Measurements from ENCODE around the gene GABRP.
A peak's percentile ranks its signal among the peaks of the same experiment; 100 is the strongest.
"Not testable (repeated sequence)": the region's sequence is repeated elsewhere in the genome, so short reads cannot be mapped to it uniquely, and the experiment has no call there.

Gene GABRP, protein sequence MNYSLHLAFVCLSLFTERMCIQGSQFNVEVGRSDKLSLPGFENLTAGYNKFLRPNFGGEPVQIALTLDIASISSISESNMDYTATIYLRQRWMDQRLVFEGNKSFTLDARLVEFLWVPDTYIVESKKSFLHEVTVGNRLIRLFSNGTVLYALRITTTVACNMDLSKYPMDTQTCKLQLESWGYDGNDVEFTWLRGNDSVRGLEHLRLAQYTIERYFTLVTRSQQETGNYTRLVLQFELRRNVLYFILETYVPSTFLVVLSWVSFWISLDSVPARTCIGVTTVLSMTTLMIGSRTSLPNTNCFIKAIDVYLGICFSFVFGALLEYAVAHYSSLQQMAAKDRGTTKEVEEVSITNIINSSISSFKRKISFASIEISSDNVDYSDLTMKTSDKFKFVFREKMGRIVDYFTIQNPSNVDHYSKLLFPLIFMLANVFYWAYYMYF

DNA sequence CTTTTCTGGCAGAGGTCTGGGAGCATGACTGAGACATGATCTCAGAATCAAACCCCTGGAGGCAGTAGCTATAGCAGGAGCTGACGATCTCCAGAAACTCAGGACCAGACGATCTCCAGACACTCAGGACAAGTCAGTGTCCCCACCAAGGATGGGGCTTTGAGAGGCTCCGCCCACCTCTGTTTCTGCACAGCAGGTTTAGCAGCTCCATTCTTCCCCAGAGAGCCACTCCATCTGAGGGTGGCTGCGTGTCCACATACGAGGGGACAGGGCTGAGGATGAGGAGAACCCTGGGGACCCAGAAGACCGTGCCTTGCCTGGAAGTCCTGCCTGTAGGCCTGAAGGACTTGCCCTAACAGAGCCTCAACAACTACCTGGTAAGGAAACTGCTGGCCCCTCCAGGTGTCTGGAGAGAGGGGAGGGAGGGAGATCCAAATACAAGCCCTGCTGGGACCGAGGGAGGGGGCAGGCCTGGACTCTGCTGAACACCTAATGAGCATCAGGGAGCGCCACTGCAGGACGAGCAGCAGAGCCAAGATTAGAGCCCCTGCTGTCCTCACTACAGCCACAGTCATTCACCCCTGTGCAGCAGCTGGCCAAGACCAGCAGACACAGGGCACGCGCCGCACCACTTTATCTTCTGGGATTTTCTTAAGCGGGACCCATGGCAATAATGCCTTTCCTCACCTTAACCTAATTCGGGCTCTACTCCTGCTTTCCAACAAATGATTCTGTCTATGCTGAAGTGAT lies at the start of gene GABRP:
TSS of gene GABRP (plus strand) at position 228 of the 750 bp plus-strand sequence. CDS start 4,891 bp downstream, outside the sequence.
- DNase-seq, result no peak

DNA sequence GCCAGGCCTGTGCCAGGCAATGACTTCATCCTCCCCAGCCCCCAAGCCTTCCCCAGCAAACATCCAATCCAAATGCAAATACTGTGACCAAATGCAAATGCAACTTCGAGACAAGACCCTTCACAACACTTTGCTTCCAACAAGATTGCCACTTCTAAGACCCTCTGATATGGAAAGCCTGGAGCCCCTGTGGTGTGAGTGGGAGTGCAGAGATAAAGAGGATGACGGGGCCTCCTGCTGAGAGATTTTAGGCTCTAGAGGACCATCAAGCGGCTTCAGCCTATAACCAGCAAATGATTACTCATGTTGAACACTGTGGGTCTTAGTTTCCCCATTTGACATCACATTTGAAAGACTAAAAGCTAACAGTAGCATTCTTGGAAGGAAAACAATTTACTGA lies 46.6 kb upstream of the GABRP start:
- no peak for DNase-seq

DNA sequence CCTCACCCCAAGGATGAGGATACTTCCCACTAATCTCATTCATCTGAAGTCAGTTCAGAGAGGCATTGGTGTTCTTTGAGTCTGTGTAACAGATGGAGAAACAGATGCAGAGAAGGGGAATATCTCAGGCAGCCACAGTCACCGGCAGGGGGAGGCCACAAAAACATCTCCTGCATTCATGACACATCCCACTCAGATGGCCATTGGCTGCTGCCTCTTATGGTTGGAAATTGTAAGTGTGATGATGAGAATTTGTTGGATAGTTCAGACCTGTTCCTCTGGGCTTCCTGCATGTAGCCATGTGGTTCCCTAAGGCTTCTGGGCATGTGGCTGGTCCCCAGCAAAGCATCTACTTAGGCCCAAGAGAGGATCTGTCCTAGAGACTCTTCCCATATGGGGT lies 45.9 kb upstream of the GABRP start:
- no peak for DNase-seq

DNA sequence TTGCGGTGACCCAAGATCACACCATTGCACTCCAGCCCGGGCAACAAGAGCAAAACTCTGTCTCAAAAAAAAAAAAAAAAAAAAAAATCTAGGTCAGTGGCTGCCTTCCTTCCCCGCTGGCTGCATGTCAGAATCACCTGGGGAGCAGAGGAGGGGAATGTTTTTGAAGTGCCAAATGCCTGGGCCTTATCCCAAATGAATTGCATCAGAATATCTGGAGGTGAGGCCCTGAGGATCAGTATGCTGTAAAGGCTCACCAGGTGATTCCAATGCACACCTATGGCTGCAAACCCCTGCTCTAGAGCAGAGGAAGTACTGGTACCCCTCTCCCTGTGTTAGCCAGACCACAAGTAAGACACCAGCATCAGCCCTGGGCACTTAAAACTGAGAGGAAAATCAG lies 44.7 kb upstream of the GABRP start:
- DNase-seq, result no peak

DNA sequence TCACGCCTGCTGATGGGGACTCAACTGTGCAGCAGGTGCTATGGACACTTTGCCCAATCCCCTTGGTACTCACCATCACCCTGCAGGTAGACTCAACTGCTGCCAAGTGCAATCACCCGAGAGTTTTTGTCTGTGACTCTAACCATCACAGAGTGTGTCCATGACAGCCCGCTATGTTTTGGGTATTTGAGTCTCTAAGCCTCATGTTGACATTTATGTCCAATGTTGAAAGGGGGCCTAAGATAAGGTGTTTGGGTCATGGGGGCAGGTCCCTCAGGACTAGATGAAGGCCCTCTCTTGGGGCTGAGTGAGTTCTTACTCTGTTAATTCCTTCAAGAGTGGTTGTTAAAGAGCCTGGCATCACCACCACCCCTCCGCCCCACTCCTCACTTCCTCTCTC lies 44.1 kb upstream of the GABRP start:
- DNase-seq, result no peak

DNA sequence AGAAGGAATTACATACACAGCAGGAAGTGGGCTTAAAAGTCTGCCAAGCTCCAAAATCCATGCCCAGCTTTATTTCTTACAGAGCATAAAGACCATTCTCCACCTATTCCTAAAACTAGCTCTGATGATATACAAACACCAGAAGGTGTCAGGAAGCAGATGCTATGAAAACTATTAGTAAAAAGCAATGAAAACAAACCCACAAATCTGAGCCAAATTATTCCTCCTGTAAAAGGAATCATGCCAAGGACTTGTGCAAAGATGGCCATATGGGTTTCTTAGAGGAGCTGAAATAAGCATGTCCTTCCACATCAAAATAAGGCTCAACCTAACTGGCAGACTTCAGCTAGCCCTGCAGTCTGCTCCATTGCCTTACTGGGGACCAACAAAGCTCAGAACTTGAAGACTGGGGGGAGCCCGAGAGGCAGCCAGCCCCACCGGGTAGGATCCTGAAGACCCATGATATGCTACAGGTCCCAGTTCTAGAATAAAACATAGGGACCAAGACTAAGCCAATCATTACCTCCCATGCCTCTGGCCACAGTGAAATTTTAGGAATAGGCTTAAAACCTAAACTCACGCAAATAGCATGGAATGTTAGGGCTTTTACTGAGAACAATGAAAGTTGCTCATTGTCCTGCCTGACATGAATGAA lies 42.8 kb upstream of the GABRP start:
- no peak for DNase-seq

DNA sequence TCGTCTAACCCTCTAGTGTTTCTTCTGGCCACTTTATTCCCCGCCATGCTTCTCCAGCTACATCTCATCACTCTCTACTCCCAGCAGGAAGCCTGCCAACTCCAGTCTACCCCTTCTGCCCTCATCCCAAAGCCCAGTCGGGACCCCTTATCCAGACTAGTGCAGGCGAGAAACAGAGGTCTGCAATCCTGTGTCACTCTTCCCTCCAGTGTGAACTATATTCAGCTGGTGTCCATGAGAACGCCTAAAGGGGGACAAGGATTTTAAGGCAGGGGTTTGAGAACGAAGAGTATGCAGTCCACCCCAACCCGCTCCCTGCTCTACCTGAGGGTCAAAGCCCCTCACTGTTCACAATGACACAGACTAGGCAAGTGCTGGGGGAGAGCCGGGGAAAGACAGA lies 41.7 kb upstream of the GABRP start:
- no peak for DNase-seq

DNA sequence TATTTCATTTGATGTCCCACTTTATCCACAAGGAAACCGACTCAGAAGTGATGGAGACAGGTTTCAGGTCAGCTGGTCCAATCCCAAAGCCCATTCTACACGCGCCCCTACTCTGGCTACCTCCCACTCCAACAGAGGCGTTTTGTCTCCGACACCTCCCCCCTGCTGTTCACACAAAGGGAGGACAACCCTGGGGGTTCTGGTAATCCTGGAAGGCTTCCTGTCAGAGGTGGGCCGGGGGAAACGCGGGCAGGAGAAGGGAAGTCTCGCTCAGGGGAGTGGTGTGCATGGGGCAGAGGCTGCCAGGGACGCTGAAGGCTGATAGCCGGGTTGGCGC lies 39.7 kb upstream of the GABRP start:
- no peak for DNase-seq

DNA sequence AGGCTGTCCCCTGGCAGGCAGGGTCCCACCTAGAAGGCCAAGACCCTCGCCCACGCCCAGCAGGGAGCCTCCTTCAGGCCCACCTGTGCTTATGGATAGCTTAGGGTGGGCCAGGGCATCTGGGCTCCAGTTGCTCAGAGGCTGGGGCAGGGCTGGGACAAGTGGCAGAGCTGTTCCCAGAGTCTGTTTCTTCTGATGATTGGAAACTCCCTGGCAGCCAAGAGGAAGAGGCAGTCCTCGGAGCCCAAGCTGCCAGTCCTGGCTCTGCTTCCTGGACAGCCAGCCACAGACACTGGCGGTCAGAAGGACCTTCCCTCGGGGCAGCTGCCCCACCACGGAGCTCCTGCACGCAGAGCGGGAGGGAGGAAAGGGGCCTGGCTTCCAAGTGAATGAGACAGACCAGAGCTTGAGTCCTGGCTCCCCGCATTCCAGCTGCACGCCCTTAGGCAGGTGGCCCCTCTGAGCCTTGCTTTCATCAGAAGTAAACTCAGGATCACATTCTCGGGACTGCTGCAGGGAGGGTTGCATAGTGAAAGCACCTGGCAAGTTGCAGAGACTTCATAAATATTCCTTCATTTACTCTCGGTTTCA lies 37.9 kb upstream of the GABRP start:
- peak; percentile 62 for DNase-seq

DNA sequence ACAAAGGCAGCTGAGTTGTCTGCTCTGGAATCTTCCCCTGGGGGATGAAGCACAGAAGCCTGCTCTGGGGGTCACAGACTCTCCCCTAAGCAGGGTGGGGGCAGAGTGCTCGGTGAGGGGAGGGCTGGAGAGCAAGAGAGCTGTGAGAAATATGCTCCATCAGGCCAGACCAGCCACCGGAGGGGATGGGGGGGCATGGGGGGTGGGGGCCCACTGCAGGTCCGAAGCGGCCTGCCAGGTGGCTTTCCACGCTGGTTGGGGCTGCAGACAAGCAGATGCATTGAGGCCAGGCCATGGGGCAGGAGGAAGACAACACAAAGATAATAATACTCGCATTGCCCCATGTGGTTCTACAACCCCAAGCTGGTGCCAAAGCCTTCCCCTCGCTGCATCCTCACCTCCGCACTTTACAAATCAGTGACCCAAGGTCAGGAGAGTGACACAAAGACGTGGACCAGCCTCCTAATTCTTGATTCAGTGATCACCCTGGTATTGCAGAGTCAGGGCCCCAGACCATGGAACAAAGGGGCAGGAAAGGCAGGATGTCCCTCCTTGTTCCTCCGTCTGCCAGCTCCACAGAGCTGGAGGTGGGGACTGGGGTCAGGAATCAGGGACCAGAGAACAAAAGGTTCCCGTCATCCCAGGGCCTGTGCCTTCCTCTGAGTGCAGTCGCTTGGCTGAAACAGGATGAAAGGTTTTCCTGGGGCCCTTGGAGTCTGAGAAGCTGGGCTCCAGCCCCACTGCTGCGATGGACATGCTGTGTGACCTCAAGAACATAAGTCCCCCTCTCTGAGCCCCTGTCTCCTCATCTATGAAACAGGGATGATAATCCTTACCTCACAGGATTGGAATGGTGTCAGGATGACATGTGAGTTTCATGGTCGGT lies 37.2 kb upstream of the GABRP start:
- peak; percentile 47 for DNase-seq

DNA sequence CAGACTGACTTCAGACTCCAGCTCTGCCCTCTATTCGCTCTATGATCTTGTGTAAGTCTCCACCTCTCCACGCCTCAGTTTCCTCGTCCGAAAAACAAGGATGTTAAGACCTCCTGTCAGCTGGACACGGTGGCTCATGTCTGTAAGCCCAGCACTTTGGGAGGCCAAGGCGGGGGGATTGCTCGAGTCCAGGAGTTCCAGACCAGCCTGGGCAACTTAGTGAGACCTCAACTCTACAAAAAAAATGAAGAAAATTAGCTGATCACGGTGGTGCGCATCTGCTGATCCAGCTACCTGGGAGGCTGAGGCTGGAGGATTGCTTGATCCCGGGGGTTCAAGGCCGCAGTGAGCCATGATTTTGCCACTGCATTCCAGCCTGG lies 36.6 kb upstream of the GABRP start:
- no peak for DNase-seq

DNA sequence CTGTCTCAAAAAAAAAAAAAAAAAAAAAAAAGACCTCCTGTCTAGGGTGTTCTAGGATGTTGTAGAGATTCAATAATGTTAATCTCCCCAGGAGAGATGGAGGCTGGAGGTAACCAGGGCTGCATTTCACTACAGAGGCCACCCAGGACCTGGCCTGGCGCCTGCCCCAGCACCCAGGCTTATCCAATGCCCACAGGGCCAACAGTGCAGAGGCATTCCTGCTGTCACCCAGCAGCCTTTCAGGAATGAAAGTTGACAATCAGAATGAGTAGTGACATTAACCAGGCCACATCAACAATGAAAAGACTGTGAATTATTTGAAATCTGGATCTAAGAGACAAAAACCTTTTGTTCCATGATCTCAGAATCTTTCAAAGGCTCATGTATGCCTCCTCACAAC lies 36.2 kb upstream of the GABRP start:
- DNase-seq, result no peak

DNA sequence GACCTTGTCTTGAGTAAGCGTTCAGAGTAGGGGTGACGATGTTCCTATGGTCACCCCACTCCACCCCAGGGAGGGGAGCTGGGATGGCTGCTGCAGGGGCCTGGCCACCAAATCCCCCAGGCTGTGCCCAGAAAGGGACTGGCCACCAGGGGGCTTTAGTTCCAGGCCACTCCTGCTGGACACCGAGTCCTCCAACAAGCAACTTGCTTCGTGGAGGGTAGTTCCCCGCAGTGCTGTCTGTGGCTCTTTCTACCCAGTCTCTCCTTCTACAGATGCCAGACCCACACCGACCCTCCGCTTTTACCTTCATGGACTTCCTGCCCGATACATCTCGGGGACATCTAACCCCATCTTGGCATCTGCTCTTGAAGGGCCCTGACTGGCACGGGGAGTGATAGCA lies 35.7 kb upstream of the GABRP start:
- no peak for DNase-seq

DNA sequence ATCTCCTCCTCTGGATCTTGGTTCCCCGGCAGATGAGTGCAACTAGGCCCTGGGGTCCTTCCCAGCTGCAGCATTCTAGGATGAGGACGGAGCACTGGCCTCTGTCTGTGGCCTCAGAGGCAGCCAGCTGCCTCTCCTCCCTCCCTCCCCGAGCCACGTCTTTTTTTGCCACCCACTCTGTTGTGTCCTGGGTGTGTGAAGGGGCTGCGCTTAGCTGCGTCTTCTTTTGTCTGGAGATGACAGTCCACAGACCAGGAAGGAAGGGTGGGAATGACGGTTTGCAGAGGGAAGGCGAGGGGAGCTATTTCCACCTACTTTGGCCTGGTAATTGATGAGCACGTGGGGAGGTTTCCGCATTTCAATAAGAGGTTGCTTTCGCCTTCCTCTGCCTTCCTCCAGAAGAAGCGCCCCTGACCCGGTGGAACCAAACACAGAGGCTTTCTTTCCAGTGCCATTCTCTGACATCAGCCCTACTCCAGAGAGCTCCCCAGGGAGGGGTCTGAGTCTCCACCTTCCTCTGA lies 34.5 kb upstream of the GABRP start:
- DNase-seq, result no peak

DNA sequence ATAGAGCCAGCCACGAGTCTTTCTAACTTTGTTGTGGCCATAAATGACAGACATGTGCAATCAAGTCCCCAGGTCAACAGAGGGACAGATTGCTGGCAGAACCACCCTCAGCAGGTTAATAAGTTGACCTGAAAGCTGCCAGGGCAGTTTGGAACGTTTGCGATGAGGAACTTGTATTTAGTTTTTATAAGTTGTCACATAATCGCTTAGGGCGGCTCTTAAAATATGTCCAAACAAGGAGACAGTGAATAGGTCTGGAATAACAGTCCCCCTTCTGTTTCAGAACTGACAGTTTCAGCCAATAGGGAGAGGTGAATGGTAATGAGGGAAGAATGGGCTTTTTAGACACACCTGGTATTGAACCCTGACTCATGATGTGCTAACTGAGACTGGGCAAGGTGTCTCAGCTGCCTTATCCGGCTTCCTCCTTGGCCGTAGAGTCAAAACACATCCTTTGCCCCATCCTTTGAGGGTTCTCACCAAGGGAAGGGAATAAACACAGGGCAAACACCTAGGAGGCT lies 33.6 kb upstream of the GABRP start:
- DNase-seq, result no peak

DNA sequence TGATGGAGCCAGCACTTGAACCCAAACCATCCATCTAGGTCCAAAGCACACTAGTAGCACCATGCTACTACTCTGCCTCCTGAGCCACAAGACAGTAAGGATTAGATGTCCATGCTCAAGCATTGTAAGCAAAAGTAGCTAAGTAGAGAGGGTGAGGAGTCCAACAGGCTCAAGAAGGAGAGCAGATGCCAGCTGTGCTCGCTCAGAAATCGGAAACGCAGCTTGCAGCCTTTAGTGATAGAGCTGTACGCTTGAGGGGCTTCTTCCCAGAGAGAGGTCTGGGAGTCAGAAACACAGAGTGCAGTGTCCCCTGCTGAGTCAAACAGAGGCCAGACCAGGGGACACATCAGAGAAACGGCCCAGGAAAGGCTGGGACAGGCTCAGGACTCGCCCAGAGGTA lies 32.7 kb upstream of the GABRP start:
- DNase-seq, result no peak

DNA sequence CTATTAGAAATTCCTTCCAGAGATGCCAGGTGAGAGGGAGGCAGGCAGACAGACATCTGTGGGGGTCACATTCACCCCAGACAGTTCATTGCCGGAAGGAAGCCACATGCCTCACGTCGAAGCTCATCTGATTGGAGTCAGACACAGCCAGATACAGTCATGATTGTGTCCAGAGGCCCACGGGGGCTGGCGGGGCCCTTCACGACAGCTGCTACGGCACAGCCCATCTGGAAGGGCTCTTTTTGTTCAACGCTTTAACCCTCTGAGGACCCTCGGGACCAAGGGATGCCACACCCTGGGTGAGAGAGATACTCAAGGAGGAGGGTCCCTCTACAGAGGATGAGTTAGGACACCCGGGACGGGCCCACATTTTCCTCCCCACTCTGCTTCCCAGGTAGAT lies 31.9 kb upstream of the GABRP start:
- DNase-seq, result no peak

DNA sequence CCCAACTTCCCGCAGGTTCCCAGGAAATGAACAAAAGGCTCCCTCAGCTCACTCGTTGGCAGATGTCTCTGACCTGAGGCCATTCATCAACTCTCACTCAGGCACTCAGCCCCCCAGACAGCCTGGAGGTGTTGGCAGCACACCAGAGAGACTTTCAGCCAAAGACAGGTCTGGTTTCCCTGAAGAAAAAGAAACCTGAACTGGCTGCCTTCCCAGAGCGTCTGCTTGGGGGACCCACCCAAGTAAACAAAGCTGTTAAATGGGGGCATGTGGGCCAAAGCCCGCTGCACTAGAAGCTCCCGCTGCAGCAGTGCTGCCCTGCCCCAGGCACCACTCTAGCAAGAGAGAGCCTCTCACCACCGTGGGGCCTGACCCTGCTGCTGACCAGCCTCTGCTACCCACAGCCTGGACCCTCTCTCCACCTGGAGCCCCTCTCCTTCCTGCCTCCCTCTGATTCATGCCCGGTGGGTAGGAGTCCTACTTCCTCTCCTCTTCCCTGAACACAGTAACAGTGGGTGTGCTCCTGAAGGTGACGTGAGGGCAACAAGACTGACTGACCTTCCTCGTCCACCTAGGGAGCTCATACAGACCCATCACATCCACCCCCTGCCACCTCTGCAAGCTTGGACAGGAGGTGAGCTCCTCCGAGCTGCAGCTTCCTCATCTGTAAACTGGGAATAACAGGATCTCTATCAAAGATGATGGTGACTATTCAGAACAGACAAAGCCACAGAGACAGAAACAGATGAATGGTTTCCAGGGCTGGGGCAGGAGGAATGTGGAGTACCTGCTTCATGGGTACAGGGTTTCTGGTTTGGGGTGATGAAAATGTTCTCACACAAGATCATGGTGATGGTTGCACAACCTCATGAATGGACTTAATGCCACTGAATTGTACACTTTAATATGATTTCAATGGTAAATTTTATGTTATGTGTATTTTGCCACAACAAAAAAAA lies 31.0 kb upstream of the GABRP start:
- DNase-seq, result no peak

DNA sequence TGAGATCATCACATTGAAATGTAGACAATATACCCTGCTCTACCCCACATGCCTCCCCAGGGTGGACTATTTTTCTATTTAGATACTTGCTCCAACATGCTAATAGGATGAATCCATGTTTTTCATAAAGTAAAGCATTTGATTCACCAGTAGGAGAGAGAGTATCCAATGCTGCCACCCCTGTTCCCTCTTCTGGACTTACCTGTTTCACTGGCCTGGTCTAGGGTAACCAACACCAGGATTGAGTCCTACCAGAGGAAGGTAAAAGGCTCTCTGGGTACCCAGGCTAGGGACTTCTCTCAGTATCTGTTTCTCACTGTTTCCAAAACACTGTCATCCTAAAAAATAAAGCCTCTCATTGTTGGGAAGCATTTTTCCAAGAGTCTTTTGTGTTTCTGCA lies 30.2 kb upstream of the GABRP start:
- no peak for DNase-seq

DNA sequence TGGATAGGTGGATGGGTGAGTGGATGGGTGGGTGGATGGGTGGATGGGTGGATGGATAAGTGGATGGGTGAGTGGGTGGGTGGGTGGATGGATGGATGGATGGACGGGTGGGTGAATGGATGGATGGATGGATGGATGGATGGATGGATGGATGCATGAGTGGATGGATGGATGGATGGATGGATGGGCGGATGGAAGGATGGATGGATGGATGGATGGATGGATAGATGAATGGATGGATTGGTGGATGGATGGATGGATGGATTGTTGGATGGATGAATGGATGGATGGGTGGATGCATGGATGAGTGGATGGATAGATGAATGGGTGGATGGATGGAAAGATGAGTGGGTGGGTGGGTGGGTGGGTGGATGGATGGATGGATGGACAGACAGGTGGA lies 29.0 kb upstream of the GABRP start:
- DNase-seq, result not testable (repeated sequence)
